Lower leg skin (tissue), 4 donors: ENCODE measurements around the gene NOSIP. TPM values are rescaled to one million over a fixed set of nuclear protein-coding genes. Genes with fewer than 3 reads are reported as not detected.
A peak's percentile ranks its signal among the peaks of the same experiment; 100 is the strongest.

Experiments used
- DNase-seq, 2 donors: peaks; one replicate each; pipeline ENCODE4 v3.0.0-alpha.2; 2019; ENCODE audit warnings: low spot score in 2 of 2
- H3K4me3 ChIP-seq: fragments of 200-600 bp; sonication (generic); 2 replicates; pipeline ENCODE4 v1.5.1; 2017; ENCODE audit warnings: mild to moderate bottlenecking, low read depth; ENCODE audit not compliant: poor library complexity, severe bottlenecking
- CTCF ChIP-seq, 3 donors: fragments of 450-650 bp; IDR thresholded peaks; one replicate each; pipeline ENCODE4 v1.5.1; 2016; ENCODE audit warnings: antibody characterized with exemption in 3 of 3, mild to moderate bottlenecking in 3 of 3, moderate library complexity in 2 of 3
- POLR2A ChIP-seq, 2 donors: fragments of 450-650 bp; IDR thresholded peaks; one replicate each; pipeline ENCODE4 v1.6.1; 2016 to 2017; ENCODE audit warnings: antibody characterized with exemption in 2 of 2, mild to moderate bottlenecking in 1 of 2, moderate library complexity in 1 of 2
- WGBS, 2 donors: methylation state at CpG; one replicate each; pipeline ENCODE4 v1.1.5; 2018; 5-methylcytosine and 5-hydroxymethylcytosine counted together
- intact Hi-C: fragments of 100-400 bp; cut with DNase I; formaldehyde crosslinking; loops from one replicate; pipeline ENCODE4 v1.15.0; 2023; ENCODE audit warnings: low total_unique reads
- total RNA-seq, 4 donors: library from RNA; depleted of rRNA; stranded (reverse); fragments of >200 nt; gene quantifications; one replicate each; pipeline ENCODE4 v1.1.0, GENCODE V29; 2016

Gene NOSIP
- total RNA-seq, 4 donors from 2014 or later = 62.0 to 84.8 (median 66.8) TPM

DNA sequence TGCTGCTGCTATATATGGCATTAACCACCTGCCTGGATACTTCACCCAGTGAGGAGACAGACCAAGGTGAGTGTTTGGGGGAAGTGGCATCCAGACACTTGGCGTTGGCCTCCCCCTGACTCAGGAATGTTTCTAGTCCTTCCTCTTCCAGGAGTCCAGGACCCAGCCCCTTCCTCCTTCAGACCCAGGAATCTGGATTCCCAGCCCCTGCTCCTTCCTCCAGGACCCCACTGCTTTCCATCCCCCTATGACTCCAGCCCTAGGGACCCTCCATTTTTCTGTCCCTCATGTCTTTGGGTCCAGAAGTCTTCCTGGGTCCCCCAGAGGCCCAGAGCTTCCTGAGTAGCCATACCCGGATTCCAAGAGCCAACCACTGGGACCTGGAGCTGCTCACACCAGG, 2.9 kb upstream of the NOSIP start:
- no peak for DNase-seq
- 51 to 62% methylated on average over 2 of the region's 2 CpGs for WGBS, 2 donors
- TF ChIP-seq CTCF (IDR thresholded peaks at IDR 0.05) = no peak
- no peak overlapping the region for H3K4me3 ChIP-seq
- intact Hi-C loops = no loop called here

DNA sequence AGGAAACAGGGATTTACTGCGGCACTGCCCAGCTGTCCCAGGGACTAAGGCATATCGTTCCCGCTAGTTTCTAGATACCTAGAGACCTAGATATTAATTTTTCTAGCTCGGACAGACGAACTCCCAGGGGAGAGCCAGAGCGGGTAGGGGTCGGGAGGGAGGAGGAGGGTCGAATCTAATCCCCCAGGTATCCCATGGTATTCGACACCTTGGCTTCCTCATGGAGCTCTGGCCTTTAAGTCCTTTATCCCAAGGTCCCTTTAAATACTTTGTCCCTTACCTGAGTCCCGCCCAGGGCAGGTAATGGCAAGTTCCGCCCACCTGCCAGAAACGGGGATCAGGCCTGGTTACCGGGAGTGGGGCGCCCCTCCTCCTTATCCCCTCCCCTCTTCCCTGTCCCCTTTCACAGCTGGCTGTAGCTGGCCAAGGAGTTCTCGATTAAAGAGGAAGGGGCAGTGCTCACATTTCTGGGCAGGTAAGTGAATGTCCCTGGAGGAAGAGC, 702 bp upstream of the NOSIP start, which contains the start of gene PRRG2:
Gene PRRG2, plus strand, starts transcription at position 310 of the 502 bp plus-strand sequence. CDS start 1,904 bp downstream, outside the sequence.
- DNase-seq = no peak

DNA sequence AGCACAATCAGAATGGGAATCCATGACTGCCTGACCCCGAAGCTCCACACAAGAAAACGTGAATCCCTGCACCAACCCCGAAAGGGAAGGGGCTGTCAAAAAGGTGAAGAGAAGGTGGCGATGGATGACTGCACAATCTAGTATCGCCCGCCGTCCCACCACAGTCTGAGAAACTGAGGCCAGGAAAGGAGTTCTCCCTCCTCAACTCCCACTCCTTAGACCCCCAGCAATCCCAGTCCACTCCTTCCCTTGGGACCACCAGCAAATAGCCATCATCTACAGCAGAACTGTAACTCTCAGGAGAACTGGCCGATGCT, 451 bp downstream of the NOSIP start:
- DNase-seq = no peak
- TF ChIP-seq POLR2A (IDR thresholded peaks at IDR 0.05) (no peak), CTCF (IDR thresholded peaks at IDR 0.05) (no peak)
- WGBS, 2 donors = 0 to 1% methylated on average over 8 of the region's 8 CpGs

More for the DNA sequence above, 702 bp upstream of the NOSIP start, which contains the start of gene PRRG2:
- 20 to 22% methylated on average over 15 of the region's 15 CpGs for WGBS, 2 donors
- TF ChIP-seq POLR2A (IDR thresholded peaks at IDR 0.05) (no peak), CTCF (IDR thresholded peaks at IDR 0.05) (no peak)
- peak within 1 kb of the TSS; percentile 53 for H3K4me3 ChIP-seq
- intact Hi-C loops = no loop called here

GRCh38 chr19:49579193-49579592, 1.2 kb downstream of the NOSIP start:
- H3K4me3 ChIP-seq = no peak overlapping the region

More for the DNA sequence above, 451 bp downstream of the NOSIP start:
- intact Hi-C loops = loop anchor here (10.0 kb wide), 1 partner anchor 85 kb away; the partner anchor contains the start of genes BCL2L12 and IRF3
- H3K4me3 ChIP-seq = peak overlapping the region; percentile 53

DNA sequence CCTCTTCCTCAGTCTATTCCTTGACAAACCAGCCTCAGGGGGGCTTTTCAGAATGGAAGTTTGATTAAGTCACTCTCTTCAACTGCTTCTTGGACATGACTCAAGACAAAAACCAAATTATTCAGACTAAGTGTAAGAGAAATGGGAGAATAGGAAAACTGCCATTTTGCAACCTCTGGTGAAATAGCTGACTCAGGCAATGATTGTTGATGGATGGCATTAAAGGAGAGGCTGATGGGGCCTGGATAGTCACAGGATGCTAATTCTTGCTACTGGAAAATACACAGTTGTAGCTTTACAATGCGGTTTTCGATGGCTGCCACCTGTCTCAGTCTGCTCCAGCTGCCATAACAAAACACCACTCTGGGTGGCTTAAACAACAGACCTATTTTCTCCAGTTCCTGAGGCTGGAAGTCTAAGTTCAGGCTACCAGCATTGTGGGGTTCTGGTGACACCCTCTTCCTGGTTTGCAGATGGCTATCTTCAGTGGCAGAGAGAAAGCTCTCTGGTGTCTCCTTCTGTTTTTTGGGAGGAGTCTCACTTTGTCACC, 6.1 kb downstream of the NOSIP start:
- intact Hi-C loops = loop anchor here (10.0 kb wide), 1 partner anchor 91 kb away; the partner anchor contains the start of genes BCL2L12 and IRF3
- WGBS, 2 donors = 84 to 92% methylated on average over 2 of the region's 2 CpGs
- TF ChIP-seq CTCF (IDR thresholded peaks at IDR 0.05) (no peak), POLR2A (IDR thresholded peaks at IDR 0.05) (no peak)
- H3K4me3 ChIP-seq = no peak overlapping the region
- no peak for DNase-seq

More at GRCh38 chr19:49579193-49579592, 1.2 kb downstream of the NOSIP start:
- no peak for DNase-seq
- WGBS, 2 donors = 74 to 76% methylated on average over 4 of the region's 4 CpGs
- intact Hi-C loops = loop anchor here (10.0 kb wide), 1 partner anchor 86 kb away; the partner anchor contains the start of genes BCL2L12 and IRF3
- TF ChIP-seq CTCF (IDR thresholded peaks at IDR 0.05) (no peak), POLR2A (IDR thresholded peaks at IDR 0.05) (no peak)
